GM12801 (cell line): ENCODE data around the gene TESPA1.

Source experiments
- TF ChIP-seq, protein P1 (sequence below): IDR thresholded peaks from one replicate; pipeline ENCODE4 v1.5.1; 2011; ENCODE audit warnings: control low read depth; ENCODE audit not compliant: insufficient read length; ENCODE audit errors: extremely low read depth

The TESPA1 gene

GRCh38 chr12:54940727-54941315, 43.7 kb downstream of the TESPA1 start:
- TF ChIP-seq, protein P1, sequence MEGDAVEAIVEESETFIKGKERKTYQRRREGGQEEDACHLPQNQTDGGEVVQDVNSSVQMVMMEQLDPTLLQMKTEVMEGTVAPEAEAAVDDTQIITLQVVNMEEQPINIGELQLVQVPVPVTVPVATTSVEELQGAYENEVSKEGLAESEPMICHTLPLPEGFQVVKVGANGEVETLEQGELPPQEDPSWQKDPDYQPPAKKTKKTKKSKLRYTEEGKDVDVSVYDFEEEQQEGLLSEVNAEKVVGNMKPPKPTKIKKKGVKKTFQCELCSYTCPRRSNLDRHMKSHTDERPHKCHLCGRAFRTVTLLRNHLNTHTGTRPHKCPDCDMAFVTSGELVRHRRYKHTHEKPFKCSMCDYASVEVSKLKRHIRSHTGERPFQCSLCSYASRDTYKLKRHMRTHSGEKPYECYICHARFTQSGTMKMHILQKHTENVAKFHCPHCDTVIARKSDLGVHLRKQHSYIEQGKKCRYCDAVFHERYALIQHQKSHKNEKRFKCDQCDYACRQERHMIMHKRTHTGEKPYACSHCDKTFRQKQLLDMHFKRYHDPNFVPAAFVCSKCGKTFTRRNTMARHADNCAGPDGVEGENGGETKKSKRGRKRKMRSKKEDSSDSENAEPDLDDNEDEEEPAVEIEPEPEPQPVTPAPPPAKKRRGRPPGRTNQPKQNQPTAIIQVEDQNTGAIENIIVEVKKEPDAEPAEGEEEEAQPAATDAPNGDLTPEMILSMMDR: no peak

DNA sequence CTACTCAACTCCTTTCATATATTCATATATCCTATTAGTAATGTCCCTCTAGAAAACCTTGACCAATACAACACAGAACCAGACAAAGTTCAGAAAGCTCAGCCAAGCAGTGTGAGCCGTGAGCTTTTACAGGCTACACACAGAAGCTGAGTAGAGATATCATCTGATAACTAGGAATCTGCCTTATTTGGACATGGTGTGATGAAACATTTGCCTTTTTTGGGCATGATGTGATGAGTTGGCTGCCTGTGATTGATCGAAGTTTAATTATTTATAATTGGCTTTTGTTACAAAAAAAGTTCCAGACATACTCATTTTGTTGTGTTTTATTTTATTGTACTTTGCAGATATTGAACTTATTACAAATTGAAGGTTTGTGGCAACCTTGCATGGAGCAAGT, 46.6 kb downstream of the TESPA1 start:
- TF ChIP-seq, protein P1: no peak

GRCh38 chr12:54937376-54937775, 47.2 kb downstream of the TESPA1 start:
- TF ChIP-seq, protein P1: no peak

- TF ChIP-seq, protein P1: no peak
These were observed 47.8 kb downstream of the TESPA1 start for GRCh38 chr12:54936736-54937135.

DNA sequence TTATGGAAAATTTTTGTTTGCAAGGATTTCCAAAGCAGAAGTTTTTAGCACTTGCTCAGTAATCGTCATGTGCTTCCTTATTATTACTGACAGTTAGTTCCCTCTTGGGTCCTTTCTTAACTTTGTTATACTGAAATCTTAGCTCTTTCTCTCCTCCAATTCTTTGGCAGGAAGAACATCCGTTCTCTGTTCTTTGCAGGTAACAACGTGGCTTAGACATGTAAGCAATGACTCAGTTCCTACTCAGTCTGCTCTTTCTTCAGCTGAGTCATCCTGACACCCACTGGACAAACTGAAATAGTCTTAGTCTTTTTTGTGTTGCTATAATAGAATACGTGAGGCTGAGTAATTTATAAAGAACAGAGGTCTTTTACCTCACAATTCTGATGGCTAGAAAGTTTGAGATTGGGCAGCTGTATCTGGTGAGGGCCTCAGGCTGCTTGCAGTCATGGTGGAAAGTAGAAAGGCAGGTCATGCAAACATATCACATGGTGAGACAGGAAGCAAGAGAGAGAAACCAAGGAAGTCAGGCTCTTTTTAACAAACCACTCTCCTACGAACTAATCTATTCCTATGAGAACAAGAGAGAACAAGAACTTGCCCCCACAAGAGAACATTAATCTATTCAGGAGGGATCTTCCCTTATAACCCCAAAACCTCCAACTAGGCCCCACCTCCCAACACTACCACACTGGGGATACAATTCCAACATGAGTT, 49.2 kb downstream of the TESPA1 start:
- TF ChIP-seq, protein P1: no peak

DNA sequence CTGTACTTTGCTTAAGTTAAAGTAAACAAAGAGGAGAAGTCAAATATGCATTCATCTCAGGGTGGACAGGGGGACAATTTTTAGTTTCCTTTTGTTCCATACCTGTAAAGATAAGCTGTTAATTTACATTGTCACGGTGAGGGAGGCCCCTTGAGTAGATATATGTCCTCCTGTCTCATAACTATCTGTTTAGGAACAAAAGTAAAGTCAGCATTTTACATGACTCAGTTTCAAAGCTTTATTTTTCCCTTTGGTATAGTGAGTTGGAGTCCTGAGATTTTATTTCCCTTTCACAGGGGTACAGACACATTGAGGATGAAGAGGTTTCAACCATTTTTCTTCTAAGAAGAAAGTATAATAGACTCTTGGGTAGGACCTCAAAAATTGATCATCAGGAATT, 50.1 kb downstream of the TESPA1 start:
- TF ChIP-seq, protein P1: no peak

- TF ChIP-seq, protein P1: no peak
These were observed 51.2 kb downstream of the TESPA1 start for GRCh38 chr12:54933376-54933775.
